ENCODE data around the gene SYTL3. TPM values are rescaled to one million over a fixed set of nuclear protein-coding genes. Genes with fewer than 3 reads are reported as not detected.
"Not testable (repeated sequence)": the region's sequence is repeated elsewhere in the genome, so short reads cannot be mapped to it uniquely, and the experiment has no call there.

The SYTL3 gene
- total RNA-seq, 1 experiment from 2014 or later, result 2.0 TPM

GRCh38 chr6:158662954-158663624, 13.2 kb downstream of the SYTL3 start:
- no peak for DNase-seq (ENCODE audit: low spot score)

- DNase-seq (ENCODE audit: low spot score), result no peak
Observed at GRCh38 chr6:158663625-158664165, 13.8 kb downstream of the SYTL3 start.

- DNase-seq (ENCODE audit: low spot score), result no peak
Observed at GRCh38 chr6:158665332-158665731, 15.5 kb downstream of the SYTL3 start.

- DNase-seq (ENCODE audit: low spot score), result no peak
Observed at GRCh38 chr6:158666628-158667359, 16.9 kb downstream of the SYTL3 start.

- DNase-seq (ENCODE audit: low spot score), result no peak
Observed at GRCh38 chr6:158667360-158667981, 17.6 kb downstream of the SYTL3 start.

GRCh38 chr6:158668707-158669103, 18.9 kb downstream of the SYTL3 start:
- no peak for DNase-seq (ENCODE audit: low spot score)

- peak; percentile 26 for DNase-seq (ENCODE audit: low spot score)
Observed at GRCh38 chr6:158669145-158670035, 19.5 kb downstream of the SYTL3 start.

GRCh38 chr6:158672119-158672518, 22.3 kb downstream of the SYTL3 start:
- DNase-seq (ENCODE audit: low spot score), result not testable (repeated sequence)

- DNase-seq (ENCODE audit: low spot score), result no peak
Observed at GRCh38 chr6:158672726-158673125, 22.9 kb downstream of the SYTL3 start.

- no peak for DNase-seq (ENCODE audit: low spot score)
Observed at GRCh38 chr6:158674342-158675131, 24.7 kb downstream of the SYTL3 start.

GRCh38 chr6:158677094-158677493, 27.2 kb downstream of the SYTL3 start:
- DNase-seq (ENCODE audit: low spot score), result not testable (repeated sequence)

GRCh38 chr6:158677906-158678578, 28.2 kb downstream of the SYTL3 start:
- DNase-seq (ENCODE audit: low spot score), result no peak

- no peak for DNase-seq (ENCODE audit: low spot score)
Observed at GRCh38 chr6:158680015-158680414, 30.2 kb downstream of the SYTL3 start.

- no peak for DNase-seq (ENCODE audit: low spot score)
Observed at GRCh38 chr6:158680481-158680880, 30.6 kb downstream of the SYTL3 start.

GRCh38 chr6:158684311-158684710, 34.5 kb downstream of the SYTL3 start:
- no peak for DNase-seq (ENCODE audit: low spot score)

GRCh38 chr6:158684745-158685324, 35.0 kb downstream of the SYTL3 start:
- no peak for DNase-seq (ENCODE audit: low spot score)

GRCh38 chr6:158686311-158686710, 36.5 kb downstream of the SYTL3 start:
- DNase-seq (ENCODE audit: low spot score), result no peak

GRCh38 chr6:158686791-158687381, 37.0 kb downstream of the SYTL3 start:
- no peak for DNase-seq (ENCODE audit: low spot score)

GRCh38 chr6:158687506-158687905, 37.7 kb downstream of the SYTL3 start:
- no peak for DNase-seq (ENCODE audit: low spot score)

Measured in A172 (cell line).